Hematopoietic multipotent progenitor cell treated with erythropoietin and hydrocortisone succinate and interleukin-3 and kit ligand, for 17 days (in vitro differentiated cells): ENCODE results near the gene CACNA2D1.

Experiments
- DNase-seq: peaks from one replicate; pipeline ENCODE4 v3.0.0-alpha.2; 2015; ENCODE audit warnings: low spot score

CACNA2D1 gene

DNA sequence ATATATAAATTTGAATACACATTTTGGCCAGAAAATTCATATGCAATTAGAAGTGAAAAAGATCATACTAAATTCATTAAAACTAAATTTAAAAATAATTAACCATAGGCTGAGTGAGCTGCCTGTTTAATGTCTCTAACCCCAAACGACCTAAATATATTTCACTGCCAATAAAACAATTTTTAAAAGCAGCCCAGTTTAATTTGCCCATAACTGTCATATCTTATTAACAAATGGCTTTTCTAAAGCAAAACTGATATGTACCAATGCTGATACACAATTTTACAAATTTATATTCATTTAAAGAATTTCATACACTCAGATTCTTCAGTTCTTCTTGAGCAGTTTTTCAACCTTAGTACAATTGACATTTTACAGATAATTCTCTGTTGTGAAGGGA, 99.9 kb downstream of the CACNA2D1 start:
- no peak for DNase-seq

DNA sequence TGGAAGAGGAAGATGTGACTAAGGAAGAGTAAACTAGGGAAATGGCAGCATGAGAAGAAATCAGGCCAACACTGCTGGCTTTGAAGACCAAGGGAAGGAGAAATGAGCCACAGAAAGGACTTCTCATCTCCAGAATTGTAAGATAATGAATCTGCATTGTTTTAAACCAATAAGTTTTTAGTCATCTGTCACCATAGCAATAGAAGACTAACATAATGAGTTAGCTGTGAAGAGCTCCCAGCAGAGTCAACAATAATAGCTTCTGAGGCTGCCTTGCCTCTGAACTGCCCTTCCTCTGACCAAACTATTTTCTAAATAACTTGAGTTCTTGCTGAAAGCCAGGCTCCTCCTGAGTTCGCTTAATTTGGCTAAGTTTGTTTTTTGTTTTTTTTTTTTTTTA, 103.6 kb downstream of the CACNA2D1 start:
- DNase-seq = no peak

- DNase-seq = no peak
These were observed 107.7 kb downstream of the CACNA2D1 start for GRCh38 chr7:82335927-82336326.

DNA sequence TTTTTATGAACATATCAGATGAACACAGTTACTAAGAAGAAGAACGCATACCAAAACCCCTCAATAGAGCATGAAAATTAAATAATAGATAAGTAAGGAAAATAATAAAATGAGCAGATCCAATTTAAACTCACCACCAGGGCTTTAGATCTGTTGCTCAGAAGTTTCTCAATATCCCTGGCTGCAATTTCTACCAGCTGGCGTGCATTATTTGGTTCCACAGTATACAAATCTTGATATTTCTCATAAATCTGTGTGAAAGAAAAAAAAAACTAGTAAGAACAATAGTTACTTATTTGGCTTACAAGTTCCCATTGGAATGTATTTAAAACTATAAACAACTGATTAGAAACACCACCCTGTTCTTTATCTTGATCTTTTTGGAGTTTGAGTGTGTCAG, 108.6 kb downstream of the CACNA2D1 start:
- no peak for DNase-seq

GRCh38 chr7:82331234-82331633, 112.3 kb downstream of the CACNA2D1 start:
- no peak for DNase-seq

DNA sequence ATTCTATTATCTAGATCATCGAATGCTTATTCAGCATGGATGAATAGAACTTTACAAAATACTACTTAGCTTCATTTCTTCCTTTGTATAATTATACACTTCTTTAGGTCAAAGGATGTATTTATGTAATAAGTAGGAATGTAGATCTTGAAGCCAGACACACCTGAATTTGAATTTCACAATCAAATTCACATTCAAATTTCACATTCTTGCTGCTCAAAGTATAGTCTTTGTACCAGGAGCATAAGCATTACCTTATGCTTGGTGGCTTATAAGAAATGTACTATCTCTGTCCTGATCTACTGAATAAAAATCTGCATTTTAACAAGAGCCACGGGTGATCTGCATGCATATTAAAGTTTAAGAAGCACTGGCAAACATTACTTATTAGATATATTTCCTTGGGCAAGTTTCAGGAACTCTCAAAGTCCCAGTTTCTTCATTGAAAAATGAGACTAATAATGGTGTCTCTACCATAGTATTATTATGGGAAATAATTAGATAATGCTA, 112.8 kb downstream of the CACNA2D1 start:
- no peak for DNase-seq

DNA sequence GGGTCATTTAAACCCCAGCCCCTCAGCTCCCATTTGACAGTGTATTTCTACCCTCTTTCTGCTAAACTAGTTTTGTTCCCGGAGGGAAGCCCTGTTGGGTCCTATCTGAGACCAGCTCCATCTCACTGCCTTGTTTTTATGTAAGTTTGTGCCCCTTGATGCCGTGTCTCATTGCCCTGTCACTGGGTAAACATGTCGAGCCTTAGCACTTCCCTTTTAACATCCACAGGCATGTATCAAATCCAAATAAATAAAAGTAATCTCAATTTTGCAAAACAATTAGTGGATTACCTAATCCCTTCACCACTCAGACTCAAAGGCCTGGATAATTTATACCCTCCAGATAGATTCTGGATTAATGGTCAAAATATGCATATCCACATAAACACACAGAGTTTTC, 115.7 kb downstream of the CACNA2D1 start:
- DNase-seq = no peak

- DNase-seq = no peak
These were observed 118.2 kb downstream of the CACNA2D1 start for GRCh38 chr7:82325416-82325815.

- DNase-seq = no peak
These were observed 119.8 kb downstream of the CACNA2D1 start for GRCh38 chr7:82323806-82324205.

- no peak for DNase-seq
These were observed 123.9 kb downstream of the CACNA2D1 start for GRCh38 chr7:82319674-82320118.

DNA sequence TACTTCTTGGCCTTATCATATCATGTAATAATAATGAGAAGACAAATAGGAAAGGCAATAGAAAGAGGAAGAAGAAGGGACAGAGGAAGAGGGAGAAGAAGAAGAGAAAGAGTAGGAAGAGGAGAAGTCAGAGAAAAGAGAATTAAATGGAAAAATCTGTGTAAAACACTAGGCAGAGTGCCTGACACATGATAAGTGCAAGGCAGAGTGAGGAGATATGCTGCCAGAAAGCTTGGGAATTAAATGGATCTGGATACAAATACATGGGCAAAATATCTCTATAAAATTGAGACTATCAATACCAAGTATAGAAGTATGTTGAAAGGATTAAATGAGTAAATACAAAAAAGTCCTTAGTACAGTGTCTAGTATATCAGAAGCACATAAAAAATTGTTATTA, 124.8 kb downstream of the CACNA2D1 start:
- no peak for DNase-seq

- no peak for DNase-seq
These were observed 125.8 kb downstream of the CACNA2D1 start for GRCh38 chr7:82317760-82318159.

- DNase-seq = no peak
These were observed 126.3 kb downstream of the CACNA2D1 start for GRCh38 chr7:82317257-82317721.

GRCh38 chr7:82313269-82313668, 130.3 kb downstream of the CACNA2D1 start:
- no peak for DNase-seq

DNA sequence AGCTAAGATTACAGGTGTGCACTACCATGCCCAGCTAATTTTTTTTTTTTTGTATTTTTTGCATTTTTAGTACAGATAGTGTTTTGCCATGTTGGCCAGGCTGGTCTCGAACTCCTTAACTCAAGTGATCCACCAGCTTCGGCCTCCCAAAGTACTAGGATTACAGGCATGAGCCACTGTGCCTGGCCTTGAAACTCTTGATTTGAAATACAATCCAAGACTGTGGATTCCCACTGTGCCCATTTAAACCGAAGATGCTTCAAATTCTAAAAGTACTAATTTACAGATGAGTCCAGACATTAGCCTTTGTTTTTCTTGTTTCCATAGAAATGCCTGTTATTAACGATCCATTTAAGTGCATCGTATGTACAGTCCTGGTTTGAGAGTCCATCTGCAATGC, 130.9 kb downstream of the CACNA2D1 start:
- DNase-seq = no peak

- DNase-seq = no peak
These were observed 138.1 kb downstream of the CACNA2D1 start for GRCh38 chr7:82305347-82306005.

DNA sequence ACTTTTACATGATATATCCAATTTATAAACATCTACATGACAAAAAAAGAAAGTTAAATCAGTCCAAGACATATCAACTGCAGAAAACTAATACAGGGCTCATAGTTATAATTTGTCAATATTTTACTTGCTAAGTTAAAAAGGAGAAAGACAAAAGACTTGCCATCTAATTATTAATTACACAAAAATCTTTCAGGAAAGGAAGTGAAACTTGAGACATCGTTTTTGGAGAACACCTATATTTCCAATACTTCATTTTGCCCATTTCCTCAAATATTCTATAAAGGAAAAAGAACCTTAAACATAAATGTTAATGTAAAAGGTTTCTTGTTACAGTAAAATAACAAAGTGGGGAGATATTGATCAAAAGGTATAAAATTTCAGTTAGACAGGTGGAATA, 148.7 kb downstream of the CACNA2D1 start:
- DNase-seq = no peak

DNA sequence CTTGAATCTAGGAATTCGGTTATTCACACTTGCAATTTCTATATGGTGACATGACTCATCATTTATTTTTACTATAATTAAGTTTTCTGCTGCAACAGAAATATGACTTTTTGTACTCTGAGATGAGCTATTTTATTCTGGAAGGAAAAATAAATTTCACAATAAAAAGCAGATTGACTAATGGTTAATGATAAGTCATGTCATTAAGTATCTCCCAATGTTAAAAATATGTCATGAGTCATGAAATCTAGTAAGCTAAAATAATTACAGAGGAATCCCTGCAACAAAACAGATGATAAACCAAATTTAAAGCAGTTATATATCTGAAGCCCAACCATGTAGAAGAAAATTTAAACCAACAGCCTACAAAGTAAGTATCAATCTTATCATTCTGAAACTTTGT, 149.2 kb downstream of the CACNA2D1 start:
- no peak for DNase-seq

- DNase-seq = no peak
These were observed 150.1 kb downstream of the CACNA2D1 start for GRCh38 chr7:82293467-82293866.

DNA sequence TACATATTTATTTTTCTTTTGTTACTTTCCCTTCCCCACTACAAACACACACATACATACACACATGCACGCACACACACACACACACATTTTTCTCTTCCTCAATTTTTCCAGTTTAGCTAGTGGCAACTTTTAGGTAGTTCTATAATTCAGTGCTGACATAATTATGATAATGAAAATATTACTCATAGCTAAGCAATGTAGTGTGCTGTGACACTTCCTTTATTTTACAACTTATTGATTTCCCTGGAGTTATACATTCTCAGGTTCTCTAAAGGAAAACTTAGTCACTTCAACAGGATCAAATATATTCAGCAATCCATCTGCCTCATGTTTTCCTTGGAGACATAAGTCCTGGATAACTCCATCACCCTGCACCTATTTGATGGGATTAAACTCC, 151.6 kb downstream of the CACNA2D1 start:
- DNase-seq = no peak

DNA sequence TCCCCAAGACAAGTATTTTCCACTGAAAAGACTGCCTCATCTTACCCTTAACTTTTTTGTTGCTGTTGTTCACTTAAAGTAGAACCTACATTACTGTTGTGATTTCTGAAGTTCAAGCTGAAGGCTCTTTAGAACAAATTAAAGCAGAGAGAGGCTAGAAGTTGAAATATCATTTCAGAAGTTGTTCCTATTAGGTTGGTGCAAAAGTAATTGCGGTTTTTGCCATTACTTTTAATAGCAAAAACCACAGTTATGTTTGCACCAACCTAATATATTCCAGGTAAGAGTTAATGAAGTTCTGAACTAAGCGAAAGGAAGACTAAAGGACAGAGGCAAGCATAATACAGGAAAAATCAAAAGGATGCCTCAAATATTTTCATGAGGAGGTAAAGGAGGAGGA, 153.7 kb downstream of the CACNA2D1 start:
- no peak for DNase-seq

DNA sequence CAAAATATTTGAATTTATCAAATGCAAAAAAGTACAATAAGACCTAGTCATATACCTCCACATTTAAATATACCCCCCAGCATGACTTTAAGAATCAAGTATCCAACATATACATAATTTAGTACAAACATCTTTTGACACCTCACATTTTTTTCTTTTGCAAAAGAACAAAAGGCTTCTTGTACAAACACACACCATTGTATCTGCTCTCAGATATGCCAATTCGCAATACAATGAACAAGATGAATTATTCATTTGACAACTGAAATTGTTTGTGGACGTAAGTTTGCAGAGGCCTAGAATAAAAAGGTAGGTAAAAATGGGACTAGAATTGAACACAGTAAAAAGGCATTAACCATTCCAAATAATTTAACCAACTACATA, 154.4 kb downstream of the CACNA2D1 start:
- no peak for DNase-seq

GRCh38 chr7:82286798-82287140, 156.8 kb downstream of the CACNA2D1 start:
- DNase-seq = no peak

DNA sequence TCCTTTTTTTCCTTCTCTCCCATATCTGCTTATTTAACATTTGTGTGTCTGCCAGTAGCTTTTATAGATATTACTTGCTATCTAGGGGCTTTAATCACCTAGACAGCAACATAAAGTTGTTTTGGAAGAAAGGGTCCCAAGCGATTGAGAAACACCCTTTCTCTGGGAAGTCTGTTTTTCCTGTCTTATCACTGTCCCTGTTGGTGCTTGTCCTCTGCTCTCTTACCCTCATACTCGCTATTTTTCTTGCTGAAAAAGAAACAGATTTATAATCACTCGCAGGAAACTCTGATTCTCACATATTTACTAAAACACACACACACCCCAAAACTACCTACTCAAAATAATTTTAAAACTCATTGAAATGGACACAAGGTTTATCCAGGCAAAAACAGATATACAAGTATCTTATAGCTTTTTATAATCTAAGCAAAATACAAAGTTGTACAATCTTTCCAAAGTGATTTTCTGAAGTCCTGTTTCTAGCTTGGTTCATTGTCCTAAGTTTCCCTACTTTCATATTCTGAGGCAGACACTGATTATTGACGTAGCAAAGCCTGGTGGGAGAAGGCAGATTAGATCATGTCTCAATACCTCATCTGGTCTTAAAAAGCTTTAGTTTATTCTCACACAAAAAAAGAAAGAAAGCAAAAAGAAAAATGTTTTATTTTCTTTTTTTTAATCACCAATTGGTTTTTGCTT, 157.3 kb downstream of the CACNA2D1 start:
- DNase-seq = no peak
